Mesenchymal stem cell (in vitro differentiated cells and primary cell): Measurements from ENCODE around the gene ATP8B3.

Experiments used
- DNase-seq: peaks from one replicate; pipeline ENCODE4 v3.0.0-alpha.2; 2013
- H2AFZ ChIP-seq: one replicate; pipeline ENCODE4 v1.6.1; 2013; ENCODE audit warnings: low read depth, mild to moderate bottlenecking, control low read depth, inconsistent platforms, low read length, moderate library complexity
- H2AK5ac ChIP-seq: 2 replicates; pipeline ENCODE4 v1.6.1; 2013; ENCODE audit warnings: low read length, moderate library complexity, mild to moderate bottlenecking, inconsistent platforms; ENCODE audit not compliant: severe bottlenecking
- H2BK120ac ChIP-seq: one replicate; pipeline ENCODE4 v1.6.1; 2013; ENCODE audit warnings: low read depth, mild to moderate bottlenecking, inconsistent platforms, low read length, moderate library complexity
- H2BK12ac ChIP-seq, 2 experiments: one replicate each; pipeline ENCODE4 v1.6.1; 2013; ENCODE audit warnings: inconsistent platforms in 2 of 2, low read length in 2 of 2, mild to moderate bottlenecking in 2 of 2, moderate library complexity in 2 of 2, control low read depth in 1 of 2
- H2BK15ac ChIP-seq: one replicate; pipeline ENCODE4 v1.6.1; 2013; ENCODE audit warnings: mild to moderate bottlenecking, low read depth, inconsistent platforms; ENCODE audit not compliant: poor library complexity, severe bottlenecking
- H2BK5ac ChIP-seq: 2 replicates; pipeline ENCODE4 v1.6.1; 2013; ENCODE audit warnings: low read depth, mild to moderate bottlenecking, low read length, control low read depth, inconsistent platforms; ENCODE audit not compliant: poor library complexity, severe bottlenecking
- H3K14ac ChIP-seq, 2 experiments: one replicate each; pipeline ENCODE4 v1.6.1; 2013; ENCODE audit warnings: inconsistent platforms in 2 of 2, low read length in 2 of 2, control low read depth in 1 of 2, mild to moderate bottlenecking in 1 of 2, moderate library complexity in 1 of 2
- H3K18ac ChIP-seq, 2 experiments: one replicate each; pipeline ENCODE4 v1.6.1; 2013; ENCODE audit warnings: inconsistent platforms in 2 of 2, low read length in 2 of 2, control low read depth in 1 of 2, low read depth in 1 of 2, mild to moderate bottlenecking in 1 of 2
- H3K23ac ChIP-seq, 2 experiments: one replicate each; pipeline ENCODE4 v1.6.1; 2013; ENCODE audit warnings: inconsistent platforms in 2 of 2, low read length in 2 of 2, mild to moderate bottlenecking in 2 of 2, moderate library complexity in 2 of 2, control low read depth in 1 of 2
- H3K27ac ChIP-seq: 2 replicates; pipeline ENCODE4 v1.5.1; 2013; ENCODE audit warnings: mild to moderate bottlenecking, moderate library complexity, low read length, control low read depth, inconsistent platforms; ENCODE audit not compliant: poor library complexity, severe bottlenecking
- H3K27me3 ChIP-seq, 2 experiments: 2 replicates each; pipeline versions ENCODE4 v1.6.1 to v1.7.0; 2013; ENCODE audit warnings: low read length in 2 of 2, mild to moderate bottlenecking in 2 of 2, moderate library complexity in 2 of 2, control low read depth in 1 of 2, inconsistent platforms in 1 of 2; ENCODE audit not compliant: control insufficient read depth in 1 of 2, insufficient read depth in 1 of 2
- H3K36me3 ChIP-seq, 2 experiments: 2 replicates each; pipeline versions ENCODE4 v1.6.1 to v1.7.0; 2013; ENCODE audit warnings: low read length in 2 of 2, control low read depth in 1 of 2, inconsistent platforms in 1 of 2, low read depth in 1 of 2, mild to moderate bottlenecking in 1 of 2; ENCODE audit not compliant: insufficient read depth in 2 of 2, control insufficient read depth in 1 of 2
- H3K4ac ChIP-seq, 2 experiments: one replicate each; pipeline ENCODE4 v1.6.1; 2013; ENCODE audit warnings: inconsistent platforms in 2 of 2, low read length in 2 of 2, mild to moderate bottlenecking in 2 of 2, moderate library complexity in 2 of 2, control low read depth in 1 of 2, low read depth in 1 of 2
- H3K4me1 ChIP-seq: 2 replicates; pipeline ENCODE4 v1.6.1; 2013; ENCODE audit warnings: low read depth, low read length, control low read depth; ENCODE audit not compliant: control insufficient read depth, insufficient read depth
- H3K4me2 ChIP-seq: 2 replicates; pipeline ENCODE4 v1.6.1; 2013; ENCODE audit warnings: low read length, mild to moderate bottlenecking, inconsistent platforms; ENCODE audit not compliant: poor library complexity, severe bottlenecking
- H3K4me3 ChIP-seq, 2 experiments: 2 replicates each; pipeline versions ENCODE4 v1.5.1 to v1.7.0; 2013; ENCODE audit warnings: low read length in 2 of 2, mild to moderate bottlenecking in 2 of 2, control low read depth in 1 of 2, low read depth in 1 of 2; ENCODE audit not compliant: insufficient read depth in 1 of 2
- H3K79me1 ChIP-seq: replicated peaks from 2 replicates; pipeline ENCODE4 v1.6.1; 2013; ENCODE audit warnings: mild to moderate bottlenecking, control low read depth, low read length, inconsistent platforms; ENCODE audit not compliant: poor library complexity, severe bottlenecking
- H3K9ac ChIP-seq: 2 replicates; pipeline ENCODE4 v1.7.0; 2013; ENCODE audit warnings: mild to moderate bottlenecking, low read length, moderate library complexity
- H3K9me3 ChIP-seq: 2 replicates; pipeline ENCODE4 v1.7.0; 2013; ENCODE audit warnings: mild to moderate bottlenecking, low read length; ENCODE audit not compliant: control insufficient read depth
- H4K8ac ChIP-seq: one replicate; pipeline ENCODE4 v1.6.1; 2013; ENCODE audit warnings: inconsistent platforms, mild to moderate bottlenecking, low read length, moderate library complexity
- H4K91ac ChIP-seq: one replicate; pipeline ENCODE4 v1.6.1; 2013; ENCODE audit warnings: mild to moderate bottlenecking, low read length, inconsistent platforms
- WGBS: methylation state at CpG from one replicate; pipeline ENCODE4 v1.1.7; 2013; ENCODE audit warnings: mixed read lengths; 5-methylcytosine and 5-hydroxymethylcytosine counted together

The ATP8B3 gene

GRCh38 chr19:1847684-1848398 is 35.8 kb upstream of the ATP8B3 start:
- H2BK5ac ChIP-seq, result peak overlapping the region; percentile 99
- no peaks in the 10 kb centered on the region for H3K27me3 ChIP-seq
- H3K36me3 ChIP-seq, result peaks cover 4 to 53% of the 10 kb centered on the region in 2 experiments
- H2BK15ac ChIP-seq, result peak overlapping the region; percentile 81
- no peak overlapping the region for H2AFZ ChIP-seq
- H4K8ac ChIP-seq, result peak overlapping the region; percentile 42
- peaks cover 21% of the 10 kb centered on the region for H3K79me1 ChIP-seq
- peaks cover 30% of the 10 kb centered on the region for H3K4me1 ChIP-seq
- under 1% methylated on average over 64 of the region's 72 CpGs for WGBS
- no peak overlapping the region for H2BK12ac ChIP-seq
- peak overlapping the region; percentile 88 to 98 for H3K4ac ChIP-seq
- no peak overlapping the region for H3K14ac ChIP-seq
- H3K9ac ChIP-seq, result peak overlapping the region; percentile 99
- peak overlapping the region; percentile 31 for H3K27ac ChIP-seq
- H3K23ac ChIP-seq, result peak overlapping the region in 1 of 2 experiments; percentile 20
- H2BK120ac ChIP-seq, result peak overlapping the region; percentile 97
- DNase-seq, result peak; percentile 88
- H2AK5ac ChIP-seq, result no peak overlapping the region
- H4K91ac ChIP-seq, result peak overlapping the region; percentile 20
- H3K9me3 ChIP-seq, result no peaks in the 10 kb centered on the region
- H3K18ac ChIP-seq, result peak overlapping the region; percentile 13 to 100
- H3K4me3 ChIP-seq, result peak overlapping the region; percentile 77 to 89
- H3K4me2 ChIP-seq, result peak overlapping the region; percentile 82

GRCh38 chr19:1847348-1847683 is 35.2 kb upstream of the ATP8B3 start:
- no peak overlapping the region for H2BK120ac ChIP-seq
- H3K4me2 ChIP-seq, result peak overlapping the region; percentile 82
- H3K27me3 ChIP-seq, result no peaks in the 10 kb centered on the region
- H3K79me1 ChIP-seq, result peaks cover 18% of the 10 kb centered on the region
- H2BK12ac ChIP-seq, result no peak overlapping the region
- H2BK15ac ChIP-seq, result no peak overlapping the region
- H3K9me3 ChIP-seq, result no peaks in the 10 kb centered on the region
- H4K91ac ChIP-seq, result no peak overlapping the region
- no peak overlapping the region for H3K18ac ChIP-seq
- H4K8ac ChIP-seq, result no peak overlapping the region
- DNase-seq, result no peak
- H3K14ac ChIP-seq, result no peak overlapping the region
- H3K4me3 ChIP-seq, result peak overlapping the region; percentile 77 to 89
- H2AFZ ChIP-seq, result no peak overlapping the region
- no peak overlapping the region for H3K23ac ChIP-seq
- peak overlapping the region; percentile 31 for H3K27ac ChIP-seq
- H3K9ac ChIP-seq, result peak overlapping the region; percentile 99
- H2AK5ac ChIP-seq, result no peak overlapping the region
- peaks cover 30% of the 10 kb centered on the region for H3K4me1 ChIP-seq
- H2BK5ac ChIP-seq, result no peak overlapping the region
- 21% methylated on average over 12 of the region's 12 CpGs for WGBS
- H3K4ac ChIP-seq, result no peak overlapping the region
- peaks cover 4 to 51% of the 10 kb centered on the region in 2 experiments for H3K36me3 ChIP-seq

GRCh38 chr19:1846517-1847204 is 34.6 kb upstream of the ATP8B3 start:
- peaks cover 4 to 45% of the 10 kb centered on the region in 2 experiments for H3K36me3 ChIP-seq

GRCh38 chr19:1845642-1846041 is 33.6 kb upstream of the ATP8B3 start:
- H3K9me3 ChIP-seq, result no peaks in the 10 kb centered on the region
- H3K36me3 ChIP-seq, result peaks cover 0 to 41% of the 10 kb centered on the region in 2 experiments
- peaks cover 5% of the 10 kb centered on the region for H3K79me1 ChIP-seq
- no peak overlapping the region for H2AK5ac ChIP-seq
- H3K4me2 ChIP-seq, result no peak overlapping the region
- no peak overlapping the region for H3K27ac ChIP-seq
- H3K4me3 ChIP-seq, result peak overlapping the region in 1 of 2 experiments; percentile 89
- H3K4ac ChIP-seq, result no peak overlapping the region
- H2BK15ac ChIP-seq, result no peak overlapping the region
- H3K9ac ChIP-seq, result peak overlapping the region; percentile 99
- no peak overlapping the region for H3K23ac ChIP-seq
- WGBS, result 96% methylated on average over 11 of the region's 11 CpGs
- no peak overlapping the region for H3K14ac ChIP-seq
- no peaks in the 10 kb centered on the region for H3K27me3 ChIP-seq
- H2BK5ac ChIP-seq, result no peak overlapping the region
- peaks cover 31% of the 10 kb centered on the region for H3K4me1 ChIP-seq
- no peak overlapping the region for H2BK12ac ChIP-seq
- H4K91ac ChIP-seq, result no peak overlapping the region
- no peak overlapping the region for H2BK120ac ChIP-seq
- DNase-seq, result no peak
- H2AFZ ChIP-seq, result no peak overlapping the region
- H3K18ac ChIP-seq, result no peak overlapping the region
- no peak overlapping the region for H4K8ac ChIP-seq

More at GRCh38 chr19:1846517-1847204, 34.6 kb upstream of the ATP8B3 start:
- Histone ChIP-seq H4K91ac (no peak overlapping the region), H3K4me2 (peak overlapping the region; percentile 82), H3K9me3 (no peaks in the 10 kb centered on the region), H3K23ac (no peak overlapping the region), H2BK12ac (no peak overlapping the region), H3K79me1 (peaks cover 13% of the 10 kb centered on the region), H2BK120ac (no peak overlapping the region), H2AK5ac (no peak overlapping the region), H4K8ac (no peak overlapping the region), H3K4me1 (peaks cover 29% of the 10 kb centered on the region), H3K27me3 (no peaks in the 10 kb centered on the region), H2AFZ (no peak overlapping the region), H2BK5ac (no peak overlapping the region), H3K14ac (no peak overlapping the region), H3K27ac (no peak overlapping the region), H3K9ac (peak overlapping the region; percentile 99), H3K4me3 (peak overlapping the region in 1 of 2 experiments; percentile 89), H3K4ac (no peak overlapping the region), H2BK15ac (no peak overlapping the region), H3K18ac (no peak overlapping the region)
- no peak for DNase-seq
- WGBS, result 95% methylated on average over 28 of the region's 29 CpGs
